Activated naive CD4-positive, alpha-beta T cell treated with anti-CD3 and anti-CD28 coated beads, Interleukin-2, amount 50 U/mL, for 16 hours (primary cell): ENCODE data around the gene TBX4.
"Not testable (repeated sequence)": the region's sequence is repeated elsewhere in the genome, so short reads cannot be mapped to it uniquely, and the experiment has no call there.

ENCODE experiments used
- DNase-seq: peaks from one replicate; pipeline ENCODE4 v3.0.0-alpha.2; 2020

TBX4 gene

GRCh38 chr17:61413661-61414126 lies 38.5 kb upstream of the TBX4 start:
- DNase-seq, result no peak

GRCh38 chr17:61414141-61414935 lies 37.9 kb upstream of the TBX4 start:
- no peak for DNase-seq

DNA sequence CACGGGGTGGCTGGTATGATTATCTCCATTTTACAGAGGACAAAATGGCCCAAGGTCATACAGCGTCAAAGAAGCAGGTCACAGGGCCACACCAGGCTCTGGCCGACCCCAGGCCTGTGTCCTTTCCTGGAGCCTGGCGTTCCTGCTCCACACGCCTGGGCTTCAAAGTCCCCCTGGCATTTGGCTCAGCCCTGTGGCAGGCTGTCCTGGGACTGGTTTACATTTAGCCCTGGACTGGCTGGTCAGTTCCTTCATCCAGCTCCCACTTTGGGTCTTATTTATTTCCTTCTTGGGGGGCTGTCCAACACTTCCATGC lies 37.3 kb upstream of the TBX4 start:
- no peak for DNase-seq

DNA sequence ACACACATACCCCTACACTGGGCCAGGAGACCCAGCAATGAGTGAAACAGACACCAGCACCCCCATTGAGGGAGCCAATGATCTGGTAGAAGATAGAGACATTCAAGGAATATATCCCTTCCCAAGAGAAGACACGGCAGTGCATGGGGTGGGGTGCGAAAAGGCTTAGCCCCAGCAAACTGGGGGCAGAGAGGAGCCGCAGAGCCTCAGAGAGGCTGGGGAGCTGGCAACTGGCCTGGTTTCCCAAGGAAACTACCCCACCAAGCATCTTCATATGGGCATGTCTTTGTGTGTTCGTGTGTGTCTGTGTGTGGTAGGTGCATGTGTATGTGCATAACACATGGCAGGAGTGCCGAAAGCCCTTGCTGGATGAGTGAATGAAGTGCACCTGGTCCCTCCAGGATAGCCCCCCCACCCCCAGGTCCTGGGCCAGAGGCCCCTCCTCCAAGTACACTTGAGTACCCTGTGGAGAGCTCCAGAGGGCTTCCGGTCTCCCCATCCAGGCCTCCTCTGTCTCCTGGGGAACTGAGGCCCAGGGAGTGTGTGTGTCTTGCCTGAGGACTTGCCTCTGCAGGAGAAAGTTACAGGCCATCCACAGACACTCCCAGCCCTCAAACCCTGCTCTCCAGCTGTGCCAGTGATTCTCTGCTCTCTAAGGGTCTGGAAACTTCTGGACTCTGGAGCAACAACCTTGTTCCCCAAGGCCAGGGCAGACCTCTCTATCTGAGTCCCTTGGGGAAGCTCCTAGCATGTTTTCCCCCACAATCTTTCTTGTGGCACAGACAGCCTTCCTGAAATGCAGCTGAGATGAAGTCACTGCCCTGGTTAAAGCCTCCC lies 36.6 kb upstream of the TBX4 start:
- DNase-seq, result no peak

- DNase-seq, result no peak
These were observed 36.0 kb upstream of the TBX4 start for GRCh38 chr17:61416211-61416539.

- DNase-seq, result peak; percentile 59
These were observed 35.5 kb upstream of the TBX4 start for GRCh38 chr17:61416540-61417363.

GRCh38 chr17:61418449-61418848 lies 33.8 kb upstream of the TBX4 start:
- DNase-seq, result no peak

DNA sequence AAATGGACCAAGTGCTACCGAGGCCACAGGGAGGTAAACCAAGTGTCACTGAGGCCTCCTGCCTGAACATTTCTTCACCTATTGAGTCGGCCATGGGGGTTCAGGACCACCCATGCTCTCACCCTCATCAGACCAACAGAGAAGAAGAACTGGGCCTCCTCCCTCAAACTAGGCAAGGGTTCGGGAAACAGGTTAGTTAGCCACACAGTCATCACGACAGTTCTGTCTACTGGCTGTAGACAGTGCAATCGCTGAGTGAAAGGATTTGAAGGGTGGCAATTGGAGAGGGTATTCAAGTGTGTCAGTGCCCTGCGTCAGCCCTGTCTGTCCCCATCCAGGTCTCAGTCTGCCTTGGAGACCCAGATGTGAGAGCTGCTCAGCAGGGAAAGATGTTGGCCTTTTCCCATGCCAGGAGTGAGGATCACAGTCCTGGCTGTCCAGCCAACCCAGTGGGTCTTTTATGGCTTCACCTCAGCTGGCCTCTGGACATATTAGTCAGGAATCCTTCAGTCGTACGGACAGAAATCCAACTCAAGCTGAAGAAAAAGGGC lies 32.7 kb upstream of the TBX4 start:
- DNase-seq, result no peak

DNA sequence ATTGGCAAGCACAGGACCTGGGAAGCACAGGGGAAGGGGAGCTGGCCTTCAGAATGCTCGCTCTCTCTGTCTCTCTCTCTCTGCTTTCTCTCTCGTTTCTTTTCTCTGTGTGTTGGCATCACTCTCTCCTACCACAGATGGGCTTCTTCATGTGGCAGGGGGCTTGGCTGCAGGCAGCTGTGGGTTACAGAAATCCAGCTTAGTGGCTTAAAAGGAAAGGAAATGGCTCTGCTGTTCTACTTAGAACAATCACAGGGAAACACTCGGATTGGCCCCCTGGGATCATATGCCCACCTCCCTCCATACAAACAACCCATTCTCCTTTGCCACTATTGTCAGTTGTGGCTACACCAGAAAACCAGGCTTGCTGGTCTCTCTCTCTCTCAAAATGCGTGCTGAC lies 32.2 kb upstream of the TBX4 start:
- DNase-seq, result no peak

- no peak for DNase-seq
These were observed 31.4 kb upstream of the TBX4 start for GRCh38 chr17:61420745-61421398.

- DNase-seq, result no peak
These were observed 30.8 kb upstream of the TBX4 start for GRCh38 chr17:61421460-61421859.

GRCh38 chr17:61422116-61422799 lies 30.0 kb upstream of the TBX4 start:
- no peak for DNase-seq

DNA sequence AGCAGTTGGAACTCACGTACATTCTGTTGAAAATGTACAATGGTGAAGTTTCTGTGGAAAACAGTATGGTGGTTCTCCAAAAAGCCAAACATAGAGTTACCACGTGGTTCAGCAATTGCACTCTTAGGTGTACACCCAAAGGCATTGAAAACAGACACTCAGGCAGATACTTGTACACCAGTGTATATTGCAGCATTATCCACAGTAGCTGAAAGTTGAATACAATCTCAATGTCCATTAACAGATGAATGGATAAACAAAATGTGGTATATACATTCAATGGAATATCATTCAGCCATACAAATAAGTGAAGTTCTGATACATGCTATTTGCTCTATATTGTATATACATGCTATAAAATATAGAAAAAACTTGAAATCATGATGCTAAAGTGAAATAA lies 29.4 kb upstream of the TBX4 start:
- DNase-seq, result no peak

- no peak for DNase-seq
These were observed 28.1 kb upstream of the TBX4 start for GRCh38 chr17:61423967-61424649.

- no peak for DNase-seq
These were observed 26.3 kb upstream of the TBX4 start for GRCh38 chr17:61425682-61426481.

DNA sequence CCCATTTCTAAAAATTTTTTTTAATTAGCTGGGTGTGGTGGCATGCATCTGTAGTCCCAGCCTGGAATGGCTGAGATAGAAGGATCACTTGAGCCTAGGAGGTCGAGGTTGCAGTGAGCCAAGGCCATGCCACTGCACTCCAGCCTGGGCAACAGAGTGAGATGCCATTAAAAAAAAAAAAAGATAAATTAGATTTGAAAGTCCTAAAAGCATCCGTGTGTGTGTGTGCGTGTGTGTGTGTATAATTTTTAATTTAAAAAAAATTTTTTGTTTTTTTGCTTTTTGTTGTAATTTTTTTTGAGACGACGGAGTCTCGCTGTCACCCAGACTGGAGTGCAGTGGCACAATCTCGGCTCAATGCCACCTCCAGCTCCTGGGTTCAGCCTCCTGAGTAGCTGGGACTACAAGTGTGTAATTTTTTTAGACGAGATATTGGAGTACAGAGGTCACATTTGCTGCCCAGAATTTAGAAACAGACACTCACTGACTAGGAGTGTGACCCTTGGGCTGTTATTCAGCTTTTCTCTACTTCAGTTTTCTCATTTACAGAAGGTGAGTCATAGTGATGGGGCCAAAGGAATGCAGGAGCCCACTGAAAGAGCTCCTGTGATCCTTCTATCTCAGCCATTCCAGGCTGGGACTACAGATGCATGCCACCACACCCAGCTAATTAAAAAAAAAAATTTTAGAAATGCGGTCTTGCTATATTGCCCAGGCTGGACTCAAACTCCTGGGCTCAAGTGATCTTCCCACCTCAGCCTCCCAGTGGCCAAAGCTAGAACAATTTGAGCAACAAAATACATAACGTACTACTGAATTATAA lies 25.5 kb upstream of the TBX4 start:
- no peak for DNase-seq

- DNase-seq, result no peak
These were observed 24.7 kb upstream of the TBX4 start for GRCh38 chr17:61427567-61427966.

DNA sequence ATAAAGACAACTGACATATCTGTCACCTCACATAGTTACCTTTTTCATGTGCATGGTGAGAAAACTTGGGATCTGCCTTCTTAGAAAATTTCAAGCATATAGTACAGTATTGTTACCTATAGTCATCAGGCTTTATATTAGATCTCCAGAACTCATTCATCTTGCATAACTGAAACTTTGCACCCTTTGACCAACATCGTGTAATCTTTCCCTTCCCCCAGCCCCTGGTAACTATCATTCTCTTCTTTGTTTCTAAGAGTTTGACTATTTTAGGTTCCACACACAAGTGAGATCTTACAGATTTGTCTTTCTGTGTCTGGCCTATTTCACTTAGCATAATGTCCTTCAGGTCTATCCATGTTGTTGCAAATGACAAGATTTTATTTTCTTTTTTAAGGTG lies 22.9 kb upstream of the TBX4 start:
- DNase-seq, result no peak

GRCh38 chr17:61429831-61430230 lies 22.4 kb upstream of the TBX4 start:
- not testable (repeated sequence) for DNase-seq
